IMR-90 (cell line): Measurements from ENCODE around the gene ATOH8. TPM values are rescaled to one million over a fixed set of nuclear protein-coding genes. Genes with fewer than 3 reads are reported as not detected.

Experiments used
- ATAC-seq: fragments of 200-7000 bp; cut with Tn5 transposase; 2 replicates; pipeline ENCODE4 v1.9.1; 2020; ENCODE audit warnings: low read depth, mild to moderate bottlenecking, moderate library complexity
- BruUV-seq: library from RNA; stranded (reverse); fragments of 400-500 nt; replicated peaks from 2 replicates; lab custom pipeline; 2021; lab: Mats Ljungman, UMichigan
- CTCF ChIA-PET: fragments of 300-600 bp; formaldehyde crosslinking; extraction: SDS; loops from one replicate; lab custom pipeline; 2021; ENCODE audit warnings: antibody characterized with exemption; lab: Yijun Ruan, JAX
- POLR2A ChIA-PET: fragments of 300-600 bp; sonication (Branson Sonifier 250); formaldehyde crosslinking; loops from one replicate; lab custom pipeline; 2022; ENCODE audit warnings: antibody characterized with exemption; ENCODE audit not compliant: unreplicated experiment; lab: Charles Lee
- DNase-seq: peaks from one replicate; pipeline ENCODE4 v3.0.0; 2013
- H2AFZ ChIP-seq: replicated peaks from 2 replicates; pipeline ENCODE3; 2013; ENCODE audit warnings: low read length, mild to moderate bottlenecking; ENCODE audit not compliant: poor library complexity
- H2AK5ac ChIP-seq: 2 replicates; pipeline ENCODE4 v1.6.1; 2013; ENCODE audit warnings: low read depth, low read length, inconsistent platforms
- H2AK9ac ChIP-seq: replicated peaks from 2 replicates; pipeline ENCODE3; 2013; ENCODE audit warnings: mild to moderate bottlenecking, low read depth, low read length, moderate library complexity; ENCODE audit not compliant: poor library complexity
- H2BK120ac ChIP-seq: 2 replicates; pipeline ENCODE4 v1.6.1; 2013; ENCODE audit warnings: low read depth, low read length, inconsistent platforms
- H2BK15ac ChIP-seq: 3 replicates; pipeline ENCODE4 v1.6.1; 2013; ENCODE audit warnings: low read depth, low read length, inconsistent platforms
- H2BK20ac ChIP-seq: 2 replicates; pipeline ENCODE4 v1.6.1; 2013; ENCODE audit warnings: low read depth, mild to moderate bottlenecking, inconsistent platforms, low read length, moderate library complexity
- H2BK5ac ChIP-seq: 2 replicates; pipeline ENCODE4 v1.6.1; 2013; ENCODE audit warnings: mild to moderate bottlenecking, low read depth, low read length, inconsistent platforms; ENCODE audit not compliant: poor library complexity, severe bottlenecking
- H3K14ac ChIP-seq: replicated peaks from 2 replicates; pipeline ENCODE4 v1.6.1; 2013; ENCODE audit warnings: low read depth, low read length, inconsistent platforms
- H3K18ac ChIP-seq: 2 replicates; pipeline ENCODE4 v1.6.1; 2013; ENCODE audit warnings: low read depth, low read length, control low read depth
- H3K23ac ChIP-seq: 2 replicates; pipeline ENCODE4 v1.6.1; 2013; ENCODE audit warnings: low read depth, low read length, inconsistent platforms
- H3K27ac ChIP-seq: 2 replicates; pipeline ENCODE4 v1.5.1; 2013; ENCODE audit warnings: mild to moderate bottlenecking, control low read depth, low read length; ENCODE audit not compliant: insufficient read depth
- H3K27me3 ChIP-seq: 2 replicates; pipeline ENCODE4 v1.6.1; 2013; ENCODE audit warnings: low read length; ENCODE audit not compliant: control insufficient read depth, insufficient read depth
- H3K36me3 ChIP-seq: 2 replicates; pipeline ENCODE4 v1.6.1; 2013; ENCODE audit warnings: low read length, mixed read lengths; ENCODE audit not compliant: control insufficient read depth, insufficient read depth
- H3K4ac ChIP-seq: 2 replicates; pipeline ENCODE4 v1.6.1; 2013; ENCODE audit warnings: low read depth, low read length, inconsistent platforms
- H3K4me1 ChIP-seq: 2 replicates; pipeline ENCODE4 v1.6.1; 2013; ENCODE audit warnings: low read length, mixed read lengths; ENCODE audit not compliant: control insufficient read depth, insufficient read depth
- H3K4me2 ChIP-seq: 2 replicates; pipeline ENCODE4 v1.6.1; 2013; ENCODE audit warnings: low read depth, mild to moderate bottlenecking, control low read depth, low read length, moderate library complexity
- H3K4me3 ChIP-seq: 2 replicates; pipeline ENCODE4 v1.5.1; 2013; ENCODE audit warnings: low read depth, mild to moderate bottlenecking, control low read depth, low read length, moderate library complexity; ENCODE audit not compliant: insufficient read depth
- H3K56ac ChIP-seq: 2 replicates; pipeline ENCODE4 v1.6.1; 2013; ENCODE audit warnings: low read length, inconsistent platforms; ENCODE audit not compliant: insufficient read depth; ENCODE audit errors: extremely low read depth
- H3K79me1 ChIP-seq, 2 experiments: 2 replicates each; pipeline ENCODE4 v1.6.1; 2013; ENCODE audit warnings: low read length in 2 of 2, inconsistent platforms in 1 of 2, low read depth in 1 of 2
- H3K9ac ChIP-seq: 2 replicates; pipeline ENCODE4 v1.6.1; 2013; ENCODE audit warnings: low read depth, low read length, control low read depth
- H3K9me1 ChIP-seq: 2 replicates; pipeline ENCODE4 v1.6.1; 2013; ENCODE audit warnings: low read length, inconsistent platforms; ENCODE audit not compliant: insufficient read depth
- H3K9me3 ChIP-seq: 2 replicates; pipeline ENCODE4 v1.6.1; 2013; ENCODE audit warnings: low read length; ENCODE audit not compliant: control insufficient read depth, insufficient read depth
- H4K20me1 ChIP-seq: 2 replicates; pipeline ENCODE4 v1.6.1; 2013; ENCODE audit warnings: low read length, inconsistent platforms; ENCODE audit not compliant: insufficient read depth
- H4K5ac ChIP-seq: 2 replicates; pipeline ENCODE4 v1.6.1; 2013; ENCODE audit warnings: mild to moderate bottlenecking, low read depth, low read length, control low read depth
- H4K8ac ChIP-seq, 2 experiments: 2 replicates each; pipeline ENCODE4 v1.6.1; 2013; ENCODE audit warnings: low read depth in 2 of 2, low read length in 2 of 2, control low read depth in 1 of 2, inconsistent platforms in 1 of 2
- H4K91ac ChIP-seq: 2 replicates; pipeline ENCODE4 v1.6.1; 2013; ENCODE audit warnings: low read depth, low read length, inconsistent platforms; ENCODE audit not compliant: insufficient read depth
- CEBPB ChIP-seq: IDR thresholded peaks from 2 replicates; pipeline ENCODE4 v1.6.1; 2012; ENCODE audit warnings: low read depth, low read length, improper control_type of control experiment
- CTCF ChIP-seq: conservative IDR thresholded peaks from 2 replicates; pipeline ENCODE4 v1.5.1; 2012; ENCODE audit warnings: mild to moderate bottlenecking, low read depth, low read length, improper control_type of control experiment
- MAFK ChIP-seq: IDR thresholded peaks from 2 replicates; pipeline ENCODE4 v1.6.1; 2012; ENCODE audit warnings: low read depth, low read length, improper control_type of control experiment
- MAZ ChIP-seq: IDR thresholded peaks from 2 replicates; pipeline ENCODE4 v1.6.1; 2012; ENCODE audit warnings: low read depth, mild to moderate bottlenecking, low read length, improper control_type of control experiment, moderate library complexity, borderline replicate concordance
- RAD21 ChIP-seq: IDR thresholded peaks from 2 replicates; pipeline ENCODE4 v1.6.1; 2012; ENCODE audit warnings: low read length, improper control_type of control experiment
- SMC3 ChIP-seq: fragments of 150-350 bp; IDR thresholded peaks from 2 replicates; pipeline ENCODE4 v1.6.1; 2016; ENCODE audit warnings: low read depth, mild to moderate bottlenecking, antibody characterized with exemption, low read length, moderate library complexity
- WGBS, 2 experiments: methylation state at CpG; one replicate each; pipeline versions ENCODE4 v1.1.5 to v1.1.7; 2013; ENCODE audit warnings: missing lambda C conversion rate in 2 of 2; ENCODE audit not compliant: insufficient read length in 1 of 2; ENCODE audit errors: extremely low coverage in 2 of 2; 5-methylcytosine and 5-hydroxymethylcytosine counted together
- dilution Hi-C: fragments of 300-500 bp; cut with HindIII; formaldehyde crosslinking; loops from one replicate; pipeline ENCODE4 v1.14.3; 2018; ENCODE audit warnings: low sequenced_read_pairs; ENCODE audit not compliant: unreplicated experiment
- in situ Hi-C: fragments of 300-500 bp; cut with MboI; formaldehyde crosslinking; loops from 3 replicates; pipeline ENCODE4 v1.14.3; 2019; ENCODE audit warnings: low sequenced_read_pairs, inconsistent platforms, mixed read lengths
- intact Hi-C: fragments of 100-400 bp; cut with micrococcal nuclease; formaldehyde crosslinking; loops from 2 replicates; pipeline ENCODE4 v1.10.0; 2022
- polyA plus RNA-seq, 3 experiments: library from polyadenylated mRNA; depleted of rRNA; stranded (reverse); fragments of >200 nt; gene quantifications; 2 replicates each; pipeline ENCODE4 v1.2.3, GENCODE V29; 2012; ENCODE audit warnings: low replicate concordance in 1 of 3
- total RNA-seq: library from RNA; depleted of rRNA; stranded (reverse); fragments of >200 nt; gene quantifications from 2 replicates; pipeline ENCODE4 v1.2.3, GENCODE V29; 2012

Gene ATOH8
- total and polyA plus RNA-seq, 2 of the 4 experiments (the other 2 are of a cell fraction), result 7.9 to 9.0 TPM

GRCh38 chr2:85797921-85798320 lies 44.1 kb downstream of the ATOH8 start:
- Histone ChIP-seq H3K18ac (no peak overlapping the region), H3K79me1 (no peaks in the 10 kb centered on the region), H3K27me3 (no peaks in the 10 kb centered on the region), H4K20me1 (no peaks in the 10 kb centered on the region), H3K27ac (no peak overlapping the region), H2BK15ac (no peak overlapping the region), H3K4me3 (no peak overlapping the region), H2AFZ (no peak overlapping the region), H3K4ac (no peak overlapping the region), H3K4me1 (peaks cover 34% of the 10 kb centered on the region), H3K23ac (no peak overlapping the region), H4K91ac (no peak overlapping the region), H2BK20ac (no peak overlapping the region), H3K9me3 (peaks cover 4% of the 10 kb centered on the region), H3K36me3 (no peaks in the 10 kb centered on the region), H2BK120ac (no peak overlapping the region), H2AK5ac (no peak overlapping the region), H3K9me1 (peaks cover 16% of the 10 kb centered on the region), H3K9ac (no peak overlapping the region), H4K8ac (no peak overlapping the region), H2AK9ac (no peak overlapping the region), H4K5ac (no peak overlapping the region), H2BK5ac (no peak overlapping the region), H3K4me2 (no peak overlapping the region), H3K14ac (no peak overlapping the region), H3K56ac (no peak overlapping the region)
- WGBS, 2 experiments, result 94% methylated on average over 3 of the region's 6 CpGs; no CpG with 5 or more reads in 1 of the 2 experiments
- BruUV-seq, result no TSS peak
- peak; percentile 71 for TF ChIP-seq MAFK
- no peak for TF ChIP-seq CEBPB
- peak; percentile 53 for TF ChIP-seq SMC3
- peak; percentile 52 for TF ChIP-seq RAD21
- no peak for TF ChIP-seq MAZ
- peak; percentile 64 for TF ChIP-seq CTCF
- ChIA-PET POLR2A (no interaction called here), CTCF (interaction anchor here (0.5 to 1.5 kb wide), 5 partner anchors 8 to 68 kb away, joined by 3 to 5 read pairs (median 3); no protein-coding TSS in a partner anchor)
- in situ Hi-C loops (no loop called here), dilution Hi-C loops (no loop called here), intact Hi-C loops (loop anchor here (1.0 kb wide), 2 partner anchors 48 to 69 kb away; no protein-coding TSS in a partner anchor)
- peak; percentile 49 for DNase-seq
- ATAC-seq, result peak; percentile 18; the same call in 1 of the 2 replicates
